T-cell (primary cell): Measurements from ENCODE around the gene PPIA. TPM values are rescaled to one million over a fixed set of nuclear protein-coding genes. Genes with fewer than 3 reads are reported as not detected.
A peak's percentile ranks its signal among the peaks of the same experiment; 100 is the strongest.
"Not testable (repeated sequence)": the region's sequence is repeated elsewhere in the genome, so short reads cannot be mapped to it uniquely, and the experiment has no call there.

Experiments used
- ATAC-seq, 4 experiments: fragments of 200-7000 bp in 3 of 4; fragments of 150-1000 bp in 1 of 4; cut with Tn5 transposase; replicated peaks in 1 of 4; 1 replicate in 3 of 4; 2 replicates in 1 of 4; pipeline ENCODE4 v1.10.0; 2021; ENCODE audit warnings: moderate library complexity in 3 of 4, mild to moderate bottlenecking in 2 of 4, moderate number of reproducible peaks in 1 of 4
- CTCF ChIA-PET, 2 donors: fragments of 300-600 bp; sonication (Branson Sonifier 250); formaldehyde crosslinking; loops; one replicate each; lab custom pipeline; 2022; ENCODE audit warnings: antibody characterized with exemption in 2 of 2; lab: Charles Lee
- POLR2A ChIA-PET, 2 donors: fragments of 300-600 bp; sonication (Branson Sonifier 250); formaldehyde crosslinking; loops; one replicate each; lab custom pipeline; 2022; ENCODE audit warnings: antibody characterized with exemption in 2 of 2; lab: Charles Lee
- DNase-seq, 35 experiments: peaks; one replicate each; pipeline versions ENCODE4 v3.0.0 to v3.0.0-alpha.2; 2013 to 2023
- H3K27ac ChIP-seq: one replicate; pipeline ENCODE4 v1.5.1; 2013; ENCODE audit warnings: low read length
- H3K27me3 ChIP-seq, 2 experiments: replicated peaks in 1 of 2; 1 replicate in 1 of 2; 2 replicates in 1 of 2; pipeline versions ENCODE4 v1.6.1 to v1.7.0; 2013; ENCODE audit warnings: low read length in 1 of 2, mixed read lengths in 1 of 2; ENCODE audit not compliant: control insufficient read depth in 2 of 2, insufficient read depth in 2 of 2; ENCODE audit errors: extremely low read depth in 1 of 2
- H3K36me3 ChIP-seq, 2 donors: 1 replicate in 1 of 2; 2 replicates in 1 of 2; pipeline versions ENCODE4 v1.6.1 to v1.7.0; 2013; ENCODE audit warnings: low read length in 1 of 2; ENCODE audit not compliant: control insufficient read depth in 2 of 2, insufficient read depth in 1 of 2; ENCODE audit errors: extremely low read depth in 1 of 2
- H3K4me1 ChIP-seq, 2 experiments: 1 replicate in 1 of 2; 2 replicates in 1 of 2; pipeline versions ENCODE4 v1.6.1 to v1.7.0; 2013; ENCODE audit warnings: low read length in 2 of 2, mixed read lengths in 1 of 2; ENCODE audit not compliant: insufficient read depth in 2 of 2, control insufficient read depth in 1 of 2; ENCODE audit errors: extremely low read depth in 1 of 2
- H3K4me3 ChIP-seq, 2 donors: 1 replicate in 1 of 2; 2 replicates in 1 of 2; pipeline versions ENCODE4 v1.5.1 to v1.7.0; 2013; ENCODE audit warnings: mild to moderate bottlenecking in 2 of 2, low read length in 1 of 2, moderate library complexity in 1 of 2; ENCODE audit not compliant: control insufficient read depth in 1 of 2; ENCODE audit errors: extremely low read depth in 1 of 2
- H3K9me3 ChIP-seq: 2 replicates; pipeline ENCODE4 v1.7.0; 2013
- H3K27ac Mint-ChIP-seq, 2 donors: one replicate each; pipeline ENCODE4 v1.8.0; 2020 to 2021; ENCODE audit warnings: mild to moderate bottlenecking in 2 of 2, mixed read lengths in 2 of 2
- H3K27me3 Mint-ChIP-seq, 2 donors: one replicate each; pipeline ENCODE4 v1.8.0; 2021 to 2022; ENCODE audit warnings: mixed read lengths in 2 of 2
- H3K36me3 Mint-ChIP-seq: one replicate; pipeline ENCODE4 v1.8.0; 2021; ENCODE audit warnings: mixed read lengths
- H3K4me1 Mint-ChIP-seq, 3 donors: one replicate each; pipeline ENCODE4 v1.8.0; 2020 to 2022; ENCODE audit warnings: mixed read lengths in 3 of 3, mild to moderate bottlenecking in 1 of 3
- H3K4me3 Mint-ChIP-seq, 3 donors: one replicate each; pipeline ENCODE4 v1.8.0; 2020 to 2022; ENCODE audit warnings: mild to moderate bottlenecking in 3 of 3, mixed read lengths in 3 of 3, moderate library complexity in 3 of 3
- H3K9me3 Mint-ChIP-seq, 3 donors: one replicate each; pipeline ENCODE4 v1.8.0; 2020 to 2022; ENCODE audit warnings: mixed read lengths in 3 of 3
- WGBS: methylation state at CpG from one replicate; pipeline ENCODE4 v1.1.5; 2013; ENCODE audit warnings: missing lambda C conversion rate; ENCODE audit not compliant: insufficient coverage; 5-methylcytosine and 5-hydroxymethylcytosine counted together
- total RNA-seq, 35 experiments: library from RNA in 6 of 35; stranded (reverse) in 6 of 35; fragments of 120-200 nt in 1 of 35; gene quantifications; one replicate each; pipeline versions ENCODE4 v1.2.1 to v1.2.4 and lab custom pipeline; 2013 to 2026

Gene PPIA
- total RNA-seq, 5 donors from 2014 or later (not counting 1 experiment from before 2014, with no cell fraction given): 673 to 863 (median 774) TPM

DNA sequence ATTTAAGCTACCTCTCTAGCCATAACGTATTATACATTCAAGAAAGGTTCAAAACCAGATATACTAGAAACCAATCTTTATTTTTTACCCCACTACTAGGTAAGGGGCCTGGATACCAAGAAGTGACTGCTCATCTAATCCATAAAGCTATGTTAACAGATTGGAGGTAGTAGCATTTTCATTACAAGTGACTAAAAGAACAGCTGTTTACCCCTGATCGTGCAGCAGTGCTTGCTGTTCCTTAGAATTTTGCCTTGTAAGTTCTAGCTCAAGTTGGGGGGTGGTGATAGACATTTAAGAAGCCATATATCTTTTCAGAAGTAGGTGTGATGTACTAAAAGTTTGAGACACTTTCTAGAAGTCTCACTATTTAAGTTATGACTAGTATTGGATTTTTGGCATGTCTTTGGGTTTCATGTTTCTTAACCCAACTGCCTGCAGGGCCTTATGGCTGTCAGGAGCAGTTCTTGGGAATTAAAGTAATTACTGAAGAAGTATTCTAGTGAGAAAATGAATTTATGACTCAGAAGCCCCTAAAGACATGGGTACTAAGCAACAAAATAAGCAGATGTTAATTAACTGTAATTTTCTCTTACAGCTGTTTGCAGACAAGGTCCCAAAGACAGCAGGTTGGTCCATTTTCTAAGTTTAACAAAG, 2.3 kb downstream of the PPIA start:
- Histone ChIP-seq H3K4me1 (peaks cover 17 to 25% of the 10 kb centered on the region in 2 experiments), H3K27ac (peak overlapping the region; percentile 99), H3K9me3 (no peaks in the 10 kb centered on the region), H3K27me3 (no peaks in the 10 kb centered on the region), H3K4me3 (peak overlapping the region; percentile 15 to 99), H3K36me3 (peaks cover 0 to 46% of the 10 kb centered on the region in 2 donors)
- ATAC-seq (no peak), DNase-seq (no peak)
- Mint-ChIP-seq H3K4me1 (peaks cover 26 to 45% (median 44%) of the 10 kb centered on the region in 3 donors), H3K36me3 (peaks cover 41% of the 10 kb centered on the region), H3K9me3 (no peaks in the 10 kb centered on the region), H3K27ac (peak overlapping the region; percentile 31 to 93), H3K27me3 (no peaks in the 10 kb centered on the region), H3K4me3 (peak overlapping the region; percentile 87 to 95 (median 89))
- WGBS: no CpG with 5 or more reads among the region's 2 CpGs
- ChIA-PET POLR2A (interaction anchor here (0.6 to 1.5 kb wide), 10 partner anchors 12 to 971 kb away, joined by 3 to 15 read pairs (median 4); partner anchors contain the start of genes H2AZ2 (in 1 of the 2) and OGDH (in 1 of the 2)), CTCF (interaction anchor here in 1 of 2 donors (1.0 to 1.3 kb wide), 7 partner anchors 21 to 210 kb away, joined by 3 to 15 read pairs (median 5); partner anchors contain the start of genes H2AZ2 and OGDH)

DNA sequence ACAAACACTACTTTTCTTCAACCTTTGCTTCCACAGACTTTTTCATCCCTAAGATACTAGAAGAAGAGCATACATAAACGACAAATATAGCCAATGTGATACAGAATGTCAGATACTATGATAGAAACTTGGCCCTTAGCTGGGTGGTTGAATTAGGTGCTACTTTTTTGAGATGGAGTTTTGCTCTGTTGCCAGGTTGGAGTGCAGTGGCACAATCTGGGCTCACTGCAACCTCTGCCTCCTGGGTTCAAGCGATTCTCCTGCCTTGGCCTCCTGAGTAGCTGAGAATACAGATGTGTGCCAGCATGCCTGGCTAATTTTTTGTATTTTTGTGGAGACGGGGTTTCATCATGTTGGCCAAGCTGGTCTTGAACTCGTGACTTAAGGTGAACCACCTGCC, 3.5 kb downstream of the PPIA start:
- Histone ChIP-seq H3K36me3 (peaks cover 0 to 53% of the 10 kb centered on the region in 2 donors), H3K27me3 (no peaks in the 10 kb centered on the region), H3K9me3 (no peaks in the 10 kb centered on the region), H3K4me1 (peaks cover 17 to 25% of the 10 kb centered on the region in 2 experiments), H3K27ac (no peak overlapping the region), H3K4me3 (no peak overlapping the region)
- Mint-ChIP-seq H3K4me3 (peak overlapping the region in 1 of 3 donors; percentile 1), H3K9me3 (no peaks in the 10 kb centered on the region), H3K27me3 (no peaks in the 10 kb centered on the region), H3K27ac (peak overlapping the region; percentile 4 to 16), H3K36me3 (peaks cover 45% of the 10 kb centered on the region), H3K4me1 (peaks cover 26 to 45% (median 44%) of the 10 kb centered on the region in 3 donors)
- ChIA-PET POLR2A (interaction anchor here (0.6 to 0.7 kb wide), 3 partner anchors 35 to 195 kb away, joined by 8 to 10 read pairs (median 9); no protein-coding TSS in a partner anchor), CTCF (no interaction called here)
- no peak for DNase-seq
- no peak for ATAC-seq
- 85% methylated on average over 3 of the region's 4 CpGs for WGBS

GRCh38 chr7:44801890-44802289, 5.4 kb downstream of the PPIA start:
- Mint-ChIP-seq H3K27ac (no peak overlapping the region), H3K27me3 (no peaks in the 10 kb centered on the region), H3K4me3 (no peak overlapping the region), H3K9me3 (no peaks in the 10 kb centered on the region), H3K4me1 (peaks cover 26 to 41% (median 38%) of the 10 kb centered on the region in 3 donors), H3K36me3 (peaks cover 48% of the 10 kb centered on the region)
- Histone ChIP-seq H3K9me3 (no peaks in the 10 kb centered on the region), H3K4me1 (peaks cover 14 to 15% of the 10 kb centered on the region in 2 experiments), H3K4me3 (no peak overlapping the region), H3K36me3 (peaks cover 0 to 55% of the 10 kb centered on the region in 2 donors), H3K27ac (no peak overlapping the region), H3K27me3 (no peaks in the 10 kb centered on the region)
- DNase-seq (no peak), ATAC-seq (no peak)
- CTCF ChIA-PET: interaction anchor here (0.6 to 0.7 kb wide), 3 partner anchors 23 to 212 kb away, joined by 3 to 13 read pairs (median 4); no protein-coding TSS in a partner anchor
- POLR2A ChIA-PET: interaction anchor here (0.6 to 0.7 kb wide), 3 partner anchors 34 to 967 kb away, joined by 6 to 9 read pairs (median 8); no protein-coding TSS in a partner anchor
- 79% methylated on average over 2 of the region's 5 CpGs for WGBS

GRCh38 chr7:44802418-44803025, 6.0 kb downstream of the PPIA start:
- peaks cover 14% of the 10 kb centered on the region in 2 experiments for H3K4me1 ChIP-seq
- no peaks in the 10 kb centered on the region for H3K27me3 Mint-ChIP-seq
- POLR2A ChIA-PET: interaction anchor here in 1 of 2 donors (0.6 kb wide), 2 partner anchors 35 to 83 kb away, joined by 6 to 9 read pairs; no protein-coding TSS in a partner anchor
- CTCF ChIA-PET: interaction anchor here (0.6 to 0.7 kb wide), 3 partner anchors 23 to 212 kb away, joined by 3 to 13 read pairs (median 4); no protein-coding TSS in a partner anchor
- ATAC-seq: no peak
- H3K27ac Mint-ChIP-seq: no peak overlapping the region
- H3K9me3 ChIP-seq: no peaks in the 10 kb centered on the region
- no peak overlapping the region for H3K4me3 Mint-ChIP-seq
- WGBS: 100% methylated on average over 1 of the region's 5 CpGs
- H3K4me1 Mint-ChIP-seq: peaks cover 22 to 39% (median 36%) of the 10 kb centered on the region in 3 donors
- peaks cover 44% of the 10 kb centered on the region for H3K36me3 Mint-ChIP-seq
- peaks cover 0 to 55% of the 10 kb centered on the region in 2 donors for H3K36me3 ChIP-seq
- H3K27me3 ChIP-seq: no peaks in the 10 kb centered on the region
- H3K4me3 ChIP-seq: no peak overlapping the region
- H3K27ac ChIP-seq: no peak overlapping the region
- no peaks in the 10 kb centered on the region for H3K9me3 Mint-ChIP-seq
- no peak for DNase-seq

- not testable (repeated sequence) for H3K27ac Mint-ChIP-seq, H3K9me3 ChIP-seq, H3K4me3 ChIP-seq, H3K9me3 Mint-ChIP-seq, ATAC-seq, H3K27me3 ChIP-seq, H3K27me3 Mint-ChIP-seq, H3K27ac ChIP-seq, DNase-seq, H3K4me1 ChIP-seq, H3K4me3 Mint-ChIP-seq
- ChIA-PET CTCF (interaction anchor here (0.7 kb wide), 2 partner anchors 40 to 358 kb away, joined by 3 to 5 read pairs; no protein-coding TSS in a partner anchor), POLR2A (interaction anchor here in 1 of 2 donors (0.7 kb wide), 2 partner anchors 45 to 77 kb away, joined by 3 to 4 read pairs; no protein-coding TSS in a partner anchor)
- Mint-ChIP-seq H3K36me3 (peaks cover 38% of the 10 kb centered on the region), H3K4me1 (peaks cover 8 to 27% (median 24%) of the 10 kb centered on the region in 3 donors)
- WGBS: 83% methylated on average over 8 of the region's 10 CpGs
- H3K36me3 ChIP-seq: peaks cover 0 to 52% of the 10 kb centered on the region in 2 donors
Observed at GRCh38 chr7:44803828-44804519, 7.5 kb downstream of the PPIA start.
